ENCODE data around the gene GPC5.
"Not testable (repeated sequence)": the region's sequence is repeated elsewhere in the genome, so short reads cannot be mapped to it uniquely, and the experiment has no call there.

The GPC5 gene

GRCh38 chr13:92849381-92849780 is 1451.0 kb downstream of the GPC5 start:
- no peak for DNase-seq (ENCODE audit: low spot score)

DNA sequence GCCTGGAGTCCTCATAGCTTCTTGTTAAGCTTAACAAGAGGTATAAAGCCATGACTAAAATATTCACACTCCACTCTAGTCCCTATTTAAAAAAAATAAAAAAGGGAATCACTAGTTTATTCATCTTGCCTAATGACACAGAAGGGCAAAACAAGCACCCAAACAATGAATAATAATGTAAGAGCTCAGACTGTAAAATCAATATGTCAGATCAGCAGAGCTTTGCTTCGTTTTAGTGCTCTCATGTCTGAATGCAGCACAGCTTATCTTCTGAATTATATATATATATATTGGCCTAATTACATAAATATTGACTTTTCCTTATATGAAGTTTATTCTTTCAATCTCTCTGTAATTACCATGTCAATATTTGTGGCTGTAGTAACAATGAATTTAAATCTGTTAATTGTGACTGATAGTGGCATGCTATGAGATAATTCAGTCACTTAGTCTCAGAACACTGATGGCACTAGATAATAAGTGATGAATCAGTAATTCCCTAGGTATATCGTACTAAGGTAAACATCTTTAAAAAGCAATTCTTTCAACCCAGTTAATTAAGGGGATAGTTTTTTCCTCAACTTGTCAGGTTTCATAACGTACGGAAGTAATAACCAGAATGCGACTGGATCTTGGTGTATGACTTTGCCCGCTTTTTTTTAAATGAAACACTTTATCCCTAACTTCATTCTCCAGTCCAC is 1466.3 kb downstream of the GPC5 start:
- DNase-seq (ENCODE audit: low spot score), result no peak

- DNase-seq (ENCODE audit: low spot score), result no peak
Observed at GRCh38 chr13:92873029-92873428, 1474.6 kb downstream of the GPC5 start.

DNA sequence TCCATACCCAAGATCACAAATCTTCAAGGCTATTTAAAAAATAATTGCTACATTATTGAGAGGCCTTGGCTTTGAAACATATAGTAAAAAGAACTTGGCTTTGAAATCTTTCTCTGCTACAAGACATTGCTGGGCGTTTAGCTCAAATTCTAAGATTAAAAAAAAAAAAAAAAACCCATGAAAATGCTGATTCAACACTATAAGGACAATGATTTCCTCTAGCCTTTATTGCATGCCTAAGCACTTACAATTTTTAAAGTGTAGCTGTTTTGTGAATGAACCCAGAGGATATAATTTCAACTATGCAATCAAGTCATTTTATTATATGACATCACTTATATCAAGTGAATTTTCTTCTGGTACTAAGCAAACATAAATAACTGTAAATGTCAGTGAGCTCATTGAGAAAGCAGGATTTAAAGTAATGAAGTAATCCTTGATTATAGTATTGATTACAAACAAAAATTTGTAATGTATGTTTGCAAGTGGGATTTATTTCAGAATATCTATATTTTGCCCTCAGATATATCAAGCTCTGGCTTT is 1488.2 kb downstream of the GPC5 start:
- DNase-seq (ENCODE audit: low spot score), result no peak

- DNase-seq (ENCODE audit: low spot score), result no peak
Observed at GRCh38 chr13:92894447-92894846, 1496.0 kb downstream of the GPC5 start.

DNA sequence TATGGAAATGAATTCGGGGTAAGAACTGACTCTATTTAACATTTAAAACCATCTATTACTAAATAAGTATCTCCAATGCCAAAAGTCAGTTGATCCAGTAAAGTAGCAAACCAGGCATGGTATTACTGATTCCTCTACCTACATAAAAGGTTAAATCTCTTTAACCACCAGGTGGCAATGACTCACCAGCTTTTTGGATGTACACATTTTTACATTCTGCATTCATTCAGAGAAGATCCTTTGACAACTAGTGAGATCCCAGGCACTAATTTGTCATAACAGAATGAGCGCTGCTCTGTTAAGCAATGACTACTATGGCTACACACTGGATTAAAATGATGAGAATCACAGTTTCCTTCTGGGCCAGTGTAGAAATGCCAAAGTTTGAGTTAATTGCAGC is 1498.4 kb downstream of the GPC5 start:
- DNase-seq (ENCODE audit: low spot score), result no peak

- not testable (repeated sequence) for DNase-seq (ENCODE audit: low spot score)
Observed at GRCh38 chr13:92898946-92899345, 1500.5 kb downstream of the GPC5 start.

DNA sequence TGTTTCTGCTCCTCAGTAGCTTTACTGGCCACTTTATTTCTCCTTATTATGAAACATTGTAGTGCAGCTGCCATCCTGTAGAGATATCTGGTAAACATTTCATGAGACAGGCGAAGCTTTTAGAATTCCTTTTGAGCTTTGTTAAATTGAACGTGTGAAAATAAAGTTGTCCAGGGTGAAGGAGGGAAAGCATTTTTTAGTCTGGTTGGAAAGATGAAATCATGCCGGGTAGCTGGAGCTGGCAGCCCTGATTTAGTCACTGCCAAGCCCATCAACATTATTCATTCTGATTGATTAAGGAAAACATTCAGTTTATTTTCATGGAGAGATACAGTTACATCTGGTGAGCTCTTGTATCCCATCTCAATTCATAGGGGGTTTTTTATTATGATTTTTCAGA is 1502.0 kb downstream of the GPC5 start:
- no peak for DNase-seq (ENCODE audit: low spot score)

DNA sequence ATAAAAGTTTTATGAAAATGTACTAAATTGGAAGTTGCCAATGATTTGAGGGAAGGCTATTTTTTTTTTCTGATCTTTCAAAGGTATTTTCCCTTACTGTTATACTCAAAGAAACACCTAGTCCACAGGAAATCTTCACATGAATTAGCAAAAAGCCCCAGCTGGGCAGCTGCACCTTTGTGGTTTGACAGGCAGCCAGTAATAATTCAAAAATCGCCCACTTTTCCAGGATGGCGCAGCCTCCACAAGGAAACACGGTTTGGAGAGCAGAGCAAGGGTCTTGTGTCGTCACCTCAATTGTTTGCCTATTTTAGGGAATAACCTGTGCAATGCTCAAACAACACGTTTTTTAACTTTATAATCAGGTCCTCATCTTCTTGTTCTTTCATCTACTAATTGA is 1503.3 kb downstream of the GPC5 start:
- no peak for DNase-seq (ENCODE audit: low spot score)

DNA sequence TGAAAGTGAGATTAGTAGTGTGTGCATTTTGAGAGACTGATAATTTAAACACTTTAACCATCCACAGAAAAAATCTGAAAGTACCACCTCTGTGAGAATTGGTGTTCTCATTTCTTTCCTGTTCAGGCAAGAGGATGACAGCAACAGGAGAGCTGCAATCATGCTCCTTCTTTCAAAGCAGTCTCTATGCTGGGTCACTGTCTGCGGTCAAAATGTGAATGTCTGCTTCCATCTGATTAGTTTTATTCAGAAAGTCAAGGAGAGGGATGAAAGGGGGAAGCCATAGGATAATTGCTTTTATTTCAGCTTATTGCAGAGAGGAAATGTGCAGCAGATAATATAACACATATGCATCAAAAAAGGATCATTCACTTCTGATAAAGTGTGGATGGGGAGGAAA is 1514.2 kb downstream of the GPC5 start:
- no peak for DNase-seq (ENCODE audit: low spot score)

DNA sequence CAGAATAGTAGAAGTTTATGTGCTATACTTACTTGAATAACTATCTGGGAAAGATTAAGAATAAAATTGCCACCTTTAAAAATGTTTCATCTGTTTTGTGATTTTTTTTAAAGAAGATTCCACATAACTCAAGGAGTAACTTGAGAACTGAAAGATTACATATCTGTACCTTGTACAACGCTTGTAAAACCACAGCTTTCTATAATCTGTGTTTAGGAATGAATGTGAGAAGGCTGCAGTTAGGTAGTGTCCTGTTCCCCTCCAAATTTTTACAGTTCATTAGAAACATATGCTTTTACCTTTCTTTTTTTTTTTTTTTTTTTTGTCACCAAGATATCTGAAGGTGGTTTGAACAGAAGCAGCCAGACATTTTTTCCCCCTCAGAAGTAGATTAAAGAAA is 1515.4 kb downstream of the GPC5 start:
- DNase-seq (ENCODE audit: low spot score), result no peak

All from kidney capillary endothelial cell (primary cell).